PFSK-1 (cell line): ENCODE data around the gene NHLRC4.

ENCODE experiments used
- FOXP2 ChIP-seq: optimal IDR thresholded peaks from 2 replicates; pipeline ENCODE3; 2011; ENCODE audit warnings: borderline replicate concordance, control low read depth, inconsistent platforms; ENCODE audit not compliant: insufficient read depth; ENCODE audit errors: extremely low read length, extremely low read depth
- POLR2AphosphoS5 ChIP-seq: IDR thresholded peaks from 2 replicates; pipeline ENCODE4 v1.6.1; 2012; ENCODE audit warnings: low read depth, mild to moderate bottlenecking, control low read depth, low read length, moderate library complexity
- REST ChIP-seq, 2 experiments: IDR thresholded peaks; 2 replicates each; pipeline versions ENCODE4 v1.6.1 to v1.8.0; 2011 to 2012; ENCODE audit warnings: low read depth in 2 of 2, low read length in 2 of 2, control low read depth in 1 of 2, inconsistent platforms in 1 of 2, mild to moderate bottlenecking in 1 of 2, moderate library complexity in 1 of 2; ENCODE audit not compliant: insufficient read depth in 1 of 2
- SIN3A ChIP-seq: IDR thresholded peaks from 2 replicates; pipeline ENCODE4 v1.6.1; 2012; ENCODE audit warnings: mild to moderate bottlenecking, low read length, moderate library complexity, borderline replicate concordance; ENCODE audit not compliant: insufficient read depth
- TAF1 ChIP-seq: IDR thresholded peaks from 2 replicates; pipeline ENCODE4 v1.6.1; 2012; ENCODE audit warnings: low read length, control low read depth, borderline replicate concordance; ENCODE audit not compliant: insufficient read depth

NHLRC4 gene

GRCh38 chr16:559411-560203 is 7.2 kb upstream of the NHLRC4 start:
- TF ChIP-seq FOXP2 (no peak), TAF1 (no peak), SIN3A (no peak), REST (IDR thresholded peaks at IDR 0.05; ENCODE audit: insufficient read depth in 1 of 2, low read depth in 2 of 2, low read length in 2 of 2) (no peak), POLR2AphosphoS5 (no peak)

- TF ChIP-seq REST (IDR thresholded peaks at IDR 0.05; ENCODE audit: insufficient read depth in 1 of 2, low read depth in 2 of 2, low read length in 2 of 2) (no peak), FOXP2 (no peak), SIN3A (no peak), TAF1 (no peak), POLR2AphosphoS5 (no peak)
Measured at GRCh38 chr16:560204-560700, 6.6 kb upstream of the NHLRC4 start, which contains the start of gene PRR35. Gene PRR35, plus strand, starts transcription at chr16:560394. Its CDS starts 2,901 bp downstream, at chr16:563295.

GRCh38 chr16:560701-561412 is 5.9 kb upstream of the NHLRC4 start:
- TF ChIP-seq SIN3A (no peak), TAF1 (no peak), REST (IDR thresholded peaks at IDR 0.05; ENCODE audit: insufficient read depth in 1 of 2, low read depth in 2 of 2, low read length in 2 of 2) (no peak), POLR2AphosphoS5 (no peak), FOXP2 (no peak)

GRCh38 chr16:561413-561794 is 5.4 kb upstream of the NHLRC4 start:
- no peak for TF ChIP-seq SIN3A
- no peak for TF ChIP-seq FOXP2
- no peak for TF ChIP-seq TAF1
- TF ChIP-seq POLR2AphosphoS5: no peak
- TF ChIP-seq REST (IDR thresholded peaks at IDR 0.05; ENCODE audit: insufficient read depth in 1 of 2, low read depth in 2 of 2, low read length in 2 of 2): no peak
